ENCODE data around the gene KLHL29.
"Not testable (repeated sequence)": the region's sequence is repeated elsewhere in the genome, so short reads cannot be mapped to it uniquely, and the experiment has no call there.

The KLHL29 gene

GRCh38 chr2:23703583-23704385 lies 318.8 kb downstream of the KLHL29 start:
- peak; percentile 47 for DNase-seq

GRCh38 chr2:23705771-23706612 lies 321.0 kb downstream of the KLHL29 start:
- DNase-seq, result peak; percentile 38

DNA sequence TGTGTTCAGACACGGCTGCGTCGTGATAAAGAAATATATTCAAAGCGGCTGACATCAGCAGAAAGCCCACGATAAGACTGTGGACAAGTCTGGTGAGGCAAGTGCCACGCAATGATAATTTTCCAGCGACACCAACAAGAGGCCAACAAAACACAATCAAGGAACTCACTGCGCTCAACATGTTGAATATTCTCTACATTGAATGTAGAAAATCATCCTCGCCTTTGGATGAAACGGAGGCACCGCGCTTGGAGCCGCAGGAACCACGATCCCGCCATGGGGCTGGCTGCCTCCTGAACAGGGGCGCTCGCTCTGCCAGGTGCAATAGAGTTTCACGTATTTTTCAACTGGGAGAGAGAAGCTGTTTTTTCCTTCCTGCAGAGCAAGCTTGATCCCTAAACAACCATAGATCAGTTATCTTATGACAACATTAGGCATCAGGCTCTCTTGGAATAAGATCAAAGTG lies 321.7 kb downstream of the KLHL29 start:
- DNase-seq, result no peak

DNA sequence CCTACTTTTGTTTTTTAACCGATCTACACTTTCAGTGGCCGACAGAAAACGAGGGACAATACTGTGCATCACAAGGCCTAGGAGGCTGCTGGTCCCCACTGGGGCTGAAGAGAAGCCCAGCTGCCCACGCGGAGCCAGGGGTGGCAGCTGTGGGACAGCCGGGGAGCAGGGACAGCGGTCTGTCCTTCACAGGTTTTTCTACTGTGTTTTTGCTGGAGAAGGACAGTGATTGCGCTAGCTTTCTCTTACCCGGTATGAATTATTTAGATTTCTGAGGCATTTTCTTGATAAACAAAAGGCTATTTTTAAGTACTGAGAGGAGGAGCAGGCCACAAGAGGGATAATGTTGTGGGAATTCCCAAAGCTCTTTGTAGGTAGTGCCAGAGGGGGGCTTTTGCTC lies 322.1 kb downstream of the KLHL29 start:
- no peak for DNase-seq

GRCh38 chr2:23708771-23709170 lies 323.8 kb downstream of the KLHL29 start:
- no peak for DNase-seq

DNA sequence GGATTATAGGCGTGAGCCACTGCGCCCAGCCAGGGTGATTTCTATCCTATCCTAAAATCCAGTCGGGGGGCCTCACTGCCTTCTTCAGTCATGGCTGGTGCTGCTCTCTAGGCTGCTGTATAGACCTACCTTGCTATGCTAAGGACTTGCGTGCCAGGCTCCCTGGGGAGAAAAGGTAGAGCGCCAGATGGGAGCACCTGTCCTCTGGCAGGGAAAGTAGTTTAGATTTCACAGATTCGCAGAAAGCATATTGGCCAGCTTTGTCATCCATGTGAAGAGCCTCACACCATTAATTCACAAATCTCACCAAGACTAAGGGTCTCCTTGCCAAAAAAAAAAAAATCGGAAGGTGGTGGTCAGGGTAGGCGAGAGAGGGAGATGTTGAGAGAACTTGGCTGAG lies 324.3 kb downstream of the KLHL29 start:
- DNase-seq, result peak; percentile 35

- no peak for DNase-seq
Observed at GRCh38 chr2:23711979-23712755, 327.2 kb downstream of the KLHL29 start.

DNA sequence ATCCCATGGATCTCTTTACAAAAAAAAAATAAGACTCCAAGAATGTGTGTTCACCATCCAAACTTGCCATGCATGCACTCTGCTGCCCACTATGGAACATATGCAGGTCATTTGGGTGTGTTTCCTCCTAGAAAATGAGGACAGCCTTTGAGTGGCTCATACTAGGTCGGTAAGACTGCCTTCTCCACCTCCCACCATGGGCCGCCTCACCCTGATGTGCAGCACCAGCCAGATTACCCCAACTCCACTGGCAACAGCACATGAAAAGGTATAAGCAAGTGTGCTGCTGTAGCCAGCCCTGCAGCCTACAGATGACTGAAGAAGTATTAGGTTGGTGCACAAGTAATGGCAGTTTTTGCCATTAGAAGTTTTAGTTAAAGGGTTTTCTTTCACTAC lies 327.8 kb downstream of the KLHL29 start:
- no peak for DNase-seq

DNA sequence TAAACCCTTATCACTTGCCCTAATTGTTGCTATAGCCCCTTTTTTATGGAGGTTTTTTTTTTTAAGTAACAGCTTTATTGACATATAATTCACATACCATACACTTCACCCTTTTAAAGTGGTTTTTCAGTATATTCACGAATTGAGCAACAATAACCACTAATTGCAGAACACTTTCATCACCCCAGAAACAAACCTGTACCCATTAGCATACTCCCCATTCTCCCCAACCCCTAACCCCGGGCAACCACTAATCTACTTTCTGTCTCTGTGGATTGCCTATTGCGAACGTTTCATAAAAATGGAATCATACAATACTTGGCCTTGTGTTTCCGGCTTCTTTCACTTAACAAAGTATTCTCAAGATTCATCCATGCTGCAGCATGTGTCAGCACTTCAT lies 328.4 kb downstream of the KLHL29 start:
- no peak for DNase-seq

DNA sequence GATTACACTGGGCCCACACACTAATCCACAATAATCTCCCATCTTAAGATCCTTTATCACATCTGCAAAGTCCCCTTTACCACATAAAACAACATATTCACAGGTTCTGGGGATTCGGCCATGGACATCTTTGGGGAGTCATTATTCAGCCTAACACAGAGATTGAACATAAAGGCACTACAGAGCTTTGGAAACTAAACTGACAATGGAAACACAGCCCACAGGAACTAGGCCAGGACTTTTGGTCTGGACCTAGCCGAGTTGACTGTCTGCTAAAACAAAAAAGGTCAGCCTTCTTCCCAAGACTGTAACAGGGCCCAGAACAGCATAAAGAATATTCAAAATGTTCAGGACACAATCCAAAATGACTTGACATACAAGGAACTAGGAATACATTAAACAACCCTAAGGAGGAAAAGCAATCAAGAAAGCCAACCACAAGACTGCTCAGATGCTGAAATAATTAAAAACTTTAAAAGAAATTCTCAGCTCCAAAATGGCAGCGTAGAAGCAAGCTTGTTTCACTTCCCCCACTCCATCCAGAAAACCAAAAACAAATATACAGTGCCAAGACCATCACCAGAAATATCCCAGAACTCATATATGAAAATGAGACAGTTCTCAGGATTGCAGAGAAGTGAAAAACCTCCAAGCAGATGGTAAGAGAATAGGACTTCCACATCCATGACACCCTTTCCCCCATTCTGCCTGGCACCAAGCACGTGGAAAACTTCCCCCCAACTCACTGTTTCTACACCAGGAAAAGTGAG lies 334.1 kb downstream of the KLHL29 start:
- no peak for DNase-seq

GRCh38 chr2:23719716-23720115 lies 334.7 kb downstream of the KLHL29 start:
- no peak for DNase-seq

GRCh38 chr2:23720705-23721453 lies 335.9 kb downstream of the KLHL29 start:
- no peak for DNase-seq

- no peak for DNase-seq
Observed at GRCh38 chr2:23721454-23721826, 336.5 kb downstream of the KLHL29 start.

DNA sequence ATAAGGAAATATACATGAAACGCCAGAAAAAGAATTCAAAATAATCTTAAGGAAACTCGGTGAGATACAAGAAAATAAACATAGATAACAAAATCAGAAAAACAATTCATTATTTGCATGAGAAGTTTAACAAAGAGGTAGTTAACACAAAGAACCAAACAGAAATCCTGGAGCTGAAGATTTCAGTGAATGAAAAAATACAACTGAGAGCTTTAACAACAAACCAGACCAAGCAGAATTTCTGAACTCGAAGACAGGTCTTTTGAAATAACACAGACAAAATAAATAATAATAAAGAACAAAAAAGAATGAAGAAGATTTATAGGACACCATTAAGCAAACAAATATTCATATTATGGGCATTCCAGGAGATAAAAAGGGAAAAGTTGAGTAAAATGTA lies 337.3 kb downstream of the KLHL29 start:
- DNase-seq, result no peak

GRCh38 chr2:23723029-23723428 lies 338.1 kb downstream of the KLHL29 start:
- peak; percentile 30 for DNase-seq

- no peak for DNase-seq
Observed at GRCh38 chr2:23734416-23734815, 349.4 kb downstream of the KLHL29 start.

DNA sequence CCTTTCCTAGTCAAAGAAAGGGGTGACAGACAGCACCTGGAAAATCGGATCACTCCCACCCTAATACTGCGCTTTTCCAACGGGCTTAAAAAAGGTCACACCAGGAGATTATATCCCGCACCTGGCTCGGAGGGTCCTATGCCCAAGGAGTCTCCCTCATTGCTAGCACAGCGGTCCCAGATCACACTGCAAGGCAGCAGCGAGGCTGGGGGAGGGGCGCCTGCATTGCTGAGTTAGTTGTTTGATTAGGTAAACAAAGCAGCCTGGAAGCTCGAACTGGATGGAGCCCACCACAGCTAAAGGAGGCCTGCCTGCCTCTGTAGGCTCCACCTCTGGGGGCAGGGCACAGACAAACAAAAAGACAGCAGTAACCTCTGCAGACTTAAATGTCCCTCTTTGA lies 351.8 kb downstream of the KLHL29 start:
- not testable (repeated sequence) for DNase-seq

GRCh38 chr2:23745068-23745725 lies 360.2 kb downstream of the KLHL29 start:
- no peak for DNase-seq

- no peak for DNase-seq
Observed at GRCh38 chr2:23745726-23746105, 360.7 kb downstream of the KLHL29 start.

DNA sequence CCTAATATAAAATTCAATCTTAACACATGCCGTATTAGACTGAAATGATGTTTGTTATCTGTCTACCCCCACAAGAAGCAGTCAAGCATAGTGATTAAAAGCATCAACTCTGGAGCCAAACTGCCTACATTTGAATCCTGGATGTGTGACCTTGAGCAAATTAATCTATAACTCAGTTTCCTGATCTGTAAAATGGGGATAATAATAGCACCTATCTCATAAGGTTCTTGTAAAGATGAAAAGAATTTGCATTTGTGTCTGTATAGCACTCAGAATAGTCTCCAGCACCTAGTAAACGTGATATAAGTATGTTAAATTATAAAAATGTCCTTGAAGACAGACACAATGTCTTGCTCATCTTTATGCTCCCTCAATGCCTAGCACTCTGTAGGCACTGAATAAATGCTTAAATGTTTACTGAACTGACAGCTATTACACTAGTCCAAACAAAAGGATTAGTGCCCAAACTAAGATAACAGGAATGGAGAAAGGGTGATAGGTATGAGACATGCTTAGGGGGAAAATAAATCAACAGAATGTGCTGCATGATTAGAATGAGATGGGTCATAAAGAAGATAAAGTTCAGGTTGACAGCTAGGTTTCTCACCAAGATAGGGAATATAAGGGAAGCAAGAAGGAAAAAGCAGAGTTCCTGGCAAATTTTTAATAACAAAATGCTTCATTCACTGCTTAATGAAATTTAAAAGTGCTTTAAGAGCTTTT lies 361.3 kb downstream of the KLHL29 start:
- no peak for DNase-seq
